GM21717 (cell line): ENCODE measurements around the gene ZNF143.

ENCODE experiments used
- ATAC-seq: cut with Tn5 transposase; IDR thresholded peaks from one replicate; pipeline ENCODE4 v1.9.1; 2021; ENCODE audit warnings: mild to moderate bottlenecking, moderate library complexity; ENCODE audit not compliant: unreplicated experiment

Gene ZNF143

DNA sequence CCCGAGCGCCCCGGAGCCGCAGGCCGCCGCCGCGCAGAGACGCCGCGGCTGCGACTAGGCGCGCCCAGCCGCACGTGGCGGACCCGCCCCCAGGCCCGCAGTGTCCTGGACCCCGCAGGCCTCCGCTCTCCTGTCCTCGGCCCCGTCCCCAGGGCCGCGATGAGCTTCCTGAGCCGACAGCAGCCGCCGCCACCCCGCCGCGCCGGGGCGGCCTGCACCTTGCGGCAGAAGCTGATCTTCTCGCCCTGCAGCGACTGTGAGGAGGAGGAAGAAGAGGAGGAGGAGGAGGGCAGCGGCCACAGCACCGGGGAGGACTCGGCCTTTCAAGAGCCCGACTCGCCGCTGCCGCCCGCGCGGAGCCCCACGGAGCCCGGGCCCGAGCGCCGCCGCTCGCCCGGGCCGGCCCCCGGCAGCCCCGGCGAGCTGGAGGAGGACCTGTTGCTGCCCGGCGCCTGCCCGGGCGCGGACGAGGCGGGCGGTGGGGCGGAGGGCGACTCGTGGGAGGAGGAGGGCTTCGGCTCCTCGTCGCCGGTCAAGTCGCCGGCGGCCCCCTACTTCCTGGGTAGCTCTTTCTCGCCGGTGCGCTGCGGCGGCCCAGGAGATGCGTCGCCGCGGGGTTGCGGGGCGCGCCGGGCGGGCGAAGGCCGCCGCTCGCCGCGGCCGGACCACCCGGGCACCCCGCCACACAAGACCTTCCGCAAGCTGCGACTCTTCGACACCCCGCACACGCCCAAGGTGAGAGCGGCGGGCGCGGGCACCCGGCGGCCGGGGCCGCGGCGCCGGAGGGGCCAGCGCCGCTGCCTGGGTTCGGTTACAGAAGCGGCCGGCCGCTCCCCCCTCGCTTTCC lies 113.2 kb downstream of the ZNF143 start:
- peak; percentile 6 for ATAC-seq

DNA sequence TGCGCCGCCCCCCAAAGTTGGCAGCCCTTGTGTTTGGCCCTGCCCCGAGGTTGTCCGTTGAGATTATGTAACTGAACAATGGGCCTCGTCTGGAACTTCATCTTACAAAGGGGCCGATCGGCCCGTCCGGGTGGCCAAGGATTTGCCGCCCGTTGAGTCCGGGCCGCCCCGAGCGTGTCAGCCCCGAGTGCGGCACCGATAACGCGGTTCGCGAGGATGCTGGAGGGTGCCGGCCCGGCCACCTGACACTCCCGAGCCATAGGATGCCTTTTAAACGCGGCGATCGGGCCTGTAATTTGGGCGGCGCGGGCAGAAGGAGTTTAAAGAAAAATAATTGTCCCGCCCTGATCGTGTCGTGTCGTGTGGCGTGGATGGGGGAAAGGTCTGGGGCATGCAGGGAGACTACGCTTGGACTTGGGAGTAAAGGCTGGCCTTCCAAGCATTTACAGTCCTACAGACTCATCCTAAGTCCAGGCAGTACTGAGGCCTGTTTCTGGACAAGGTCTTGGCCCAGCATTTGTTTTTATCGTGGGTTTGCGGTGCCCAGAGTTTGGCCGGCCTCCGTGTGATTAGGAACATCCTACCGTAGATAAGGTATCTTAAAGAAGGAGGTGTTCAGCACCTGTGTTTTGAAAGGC lies 113.9 kb downstream of the ZNF143 start:
- no peak for ATAC-seq

DNA sequence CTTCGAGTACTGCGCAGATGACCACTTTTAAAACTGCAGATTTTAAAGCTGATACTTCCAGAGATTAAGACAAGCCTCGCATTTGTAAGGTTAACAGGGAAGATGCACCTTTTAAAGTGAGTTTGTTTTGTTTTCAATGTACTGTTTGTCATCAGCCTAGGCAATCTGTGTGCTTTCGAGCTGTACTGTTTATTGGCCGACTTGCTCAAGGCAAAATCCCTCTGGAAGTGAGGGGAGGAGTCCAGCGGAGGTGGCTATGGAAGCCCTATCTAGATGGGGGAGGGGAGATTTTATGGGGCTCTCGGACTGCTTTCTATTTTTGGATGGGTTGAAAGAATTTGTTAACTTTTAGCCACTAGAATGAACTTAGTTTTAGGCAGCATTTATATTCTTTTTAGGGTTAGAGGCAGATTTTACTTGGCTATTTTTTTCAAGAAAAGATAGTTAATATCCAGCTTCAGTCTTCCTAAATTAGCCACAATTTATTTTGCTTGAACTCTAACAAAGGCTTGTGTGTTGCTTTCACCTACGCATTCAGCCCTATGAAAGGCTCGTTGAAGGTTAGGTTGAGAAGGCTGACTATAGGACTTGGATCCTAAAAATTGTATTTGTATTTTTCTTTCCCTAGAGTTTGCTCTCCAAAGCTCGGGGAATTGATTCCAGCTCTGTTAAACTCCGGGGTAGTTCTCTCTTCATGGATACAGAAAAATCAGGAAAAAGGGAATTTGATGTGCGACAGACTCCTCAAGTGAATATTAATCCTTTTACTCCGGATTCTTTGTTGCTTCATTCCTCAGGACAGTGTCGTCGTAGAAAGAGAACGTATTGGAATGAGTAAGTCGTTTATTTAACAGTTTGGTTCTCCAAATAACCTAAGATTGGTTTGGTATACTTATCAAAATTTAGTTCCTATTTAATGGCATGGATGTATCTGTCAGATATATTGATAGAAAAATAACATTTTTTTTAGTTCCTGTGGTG lies 114.7 kb downstream of the ZNF143 start:
- ATAC-seq: no peak

GRCh38 chr11:9576701-9577381 lies 116.0 kb downstream of the ZNF143 start:
- no peak for ATAC-seq

GRCh38 chr11:9577556-9577955 lies 116.7 kb downstream of the ZNF143 start:
- ATAC-seq: no peak
